GM19324 (cell line): ENCODE measurements around the gene SLC25A5.
"Not testable (repeated sequence)": the region's sequence is repeated elsewhere in the genome, so short reads cannot be mapped to it uniquely, and the experiment has no call there.

ENCODE experiments used
- ATAC-seq: cut with Tn5 transposase; IDR thresholded peaks from one replicate; pipeline ENCODE4 v1.9.1; 2021; ENCODE audit warnings: mild to moderate bottlenecking, moderate library complexity; ENCODE audit not compliant: unreplicated experiment, low FRiP score

SLC25A5 gene

GRCh38 chrX:119475389-119476101, 7.3 kb downstream of the SLC25A5 start:
- ATAC-seq = no peak

DNA sequence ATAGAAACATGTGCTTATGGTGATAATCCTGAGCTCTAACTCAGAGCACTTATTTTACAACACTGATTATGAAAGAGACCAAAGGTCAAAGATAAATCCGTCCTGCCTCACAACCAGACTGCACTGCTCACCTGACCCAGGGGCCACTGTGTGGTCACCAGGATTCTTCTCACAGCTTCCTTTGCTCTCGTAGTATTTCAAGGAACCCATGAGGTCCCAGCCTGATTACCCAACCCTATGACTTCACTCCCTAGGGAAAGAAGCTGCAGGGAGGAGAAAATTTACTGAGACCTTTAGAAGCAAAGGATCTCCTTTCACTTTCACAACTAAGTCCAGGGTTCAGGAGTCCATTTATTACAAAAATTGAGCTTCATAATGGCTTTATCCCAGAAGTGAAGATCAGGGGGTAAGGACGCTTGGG, 9.6 kb downstream of the SLC25A5 start:
- ATAC-seq = no peak

- no peak for ATAC-seq
These were observed 10.3 kb downstream of the SLC25A5 start for GRCh38 chrX:119478504-119478903.

GRCh38 chrX:119479845-119480244, 11.6 kb downstream of the SLC25A5 start:
- ATAC-seq = no peak

DNA sequence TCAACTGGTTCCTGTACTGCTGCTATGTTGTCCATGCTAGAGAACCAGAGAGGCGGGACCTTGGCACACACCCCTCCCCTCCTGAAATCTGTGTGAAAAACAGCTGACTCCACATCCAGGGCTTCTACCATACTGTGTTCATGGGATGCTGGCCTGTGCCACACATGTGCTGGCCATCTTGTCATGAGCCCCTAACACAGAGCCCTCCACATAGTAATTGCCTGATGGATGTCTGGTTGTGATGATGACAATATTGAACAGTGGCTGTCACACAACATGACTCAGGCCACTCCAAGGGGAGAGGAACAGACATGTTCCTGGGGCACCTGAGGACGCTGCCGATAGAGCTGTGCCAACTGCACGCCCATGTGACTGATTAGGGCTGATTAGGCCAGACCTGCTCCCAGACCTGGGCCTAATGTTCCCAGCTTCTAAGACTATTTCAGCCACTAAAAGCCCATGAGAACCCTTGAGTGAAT, 13.1 kb downstream of the SLC25A5 start:
- ATAC-seq = no peak

- no peak for ATAC-seq
These were observed 13.8 kb downstream of the SLC25A5 start for GRCh38 chrX:119482041-119482440.

DNA sequence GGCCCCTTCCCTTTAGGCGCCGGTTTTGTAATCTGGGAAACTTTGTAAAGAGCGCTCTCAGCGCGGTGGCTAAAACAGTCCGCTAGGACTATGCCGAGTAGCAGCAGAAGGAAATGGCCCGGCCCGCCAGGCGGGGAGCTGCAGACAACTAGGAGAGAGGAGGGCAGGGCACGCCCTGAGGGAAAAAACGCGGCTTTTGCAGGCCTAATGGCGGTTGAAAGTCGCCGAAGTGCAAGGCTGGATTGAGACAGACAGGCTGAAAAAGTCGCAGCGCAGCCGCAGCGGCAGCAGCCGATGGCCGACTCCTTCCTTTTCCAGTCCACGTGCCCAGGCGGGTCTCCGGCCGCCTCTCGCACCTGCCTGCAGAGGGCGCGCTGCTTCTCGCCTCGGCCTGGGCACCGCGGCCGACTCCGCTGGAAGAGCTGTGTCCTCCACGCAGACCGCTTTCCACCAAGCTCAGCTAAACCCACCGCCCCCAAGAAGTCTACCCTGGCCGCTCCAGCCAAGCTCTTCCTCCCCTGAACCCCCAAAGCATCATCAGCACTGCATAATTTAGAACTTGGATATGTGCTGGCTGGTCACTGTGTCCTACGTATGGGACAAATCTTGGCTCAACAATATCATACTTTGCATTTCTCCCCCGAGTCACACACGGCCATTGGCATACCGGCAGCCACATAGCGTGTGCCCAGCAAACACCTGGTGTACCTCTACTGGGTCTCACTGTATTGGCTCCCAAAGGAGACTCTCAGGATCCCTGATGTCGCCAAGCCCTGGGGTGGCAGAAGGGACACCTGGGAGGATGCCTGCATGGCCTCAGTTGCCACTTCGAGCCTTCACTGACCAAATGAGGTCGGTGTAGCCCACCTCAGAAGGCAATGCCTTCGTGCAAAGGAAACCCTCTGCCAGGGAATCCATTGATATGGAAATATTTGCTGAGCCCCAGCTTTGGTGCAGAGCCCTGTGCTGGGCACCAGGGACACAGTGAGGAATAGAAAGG, 14.5 kb downstream of the SLC25A5 start:
- ATAC-seq = peak; percentile 61

- no peak for ATAC-seq
These were observed 18.5 kb downstream of the SLC25A5 start for GRCh38 chrX:119486745-119487144.

DNA sequence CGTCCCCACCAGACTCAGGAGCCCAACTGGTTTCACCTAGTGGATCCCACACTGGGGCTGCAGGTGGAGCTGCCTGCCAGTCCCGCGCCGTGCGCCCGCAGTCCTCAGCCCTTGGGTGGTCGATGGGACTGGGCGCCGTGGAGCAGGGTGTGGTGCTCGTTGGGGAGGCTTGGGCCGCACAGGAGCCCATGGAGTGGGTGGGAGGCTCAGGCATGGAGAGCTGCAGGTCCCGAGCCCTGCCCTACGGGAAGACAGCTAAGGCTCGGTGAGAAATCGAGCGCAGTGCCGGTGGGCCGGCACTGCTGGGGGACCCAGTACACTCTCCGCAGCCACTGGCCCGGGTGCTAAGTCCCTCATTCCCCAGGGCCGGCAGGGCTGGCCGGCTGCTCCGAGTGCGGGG, 19.5 kb downstream of the SLC25A5 start:
- not testable (repeated sequence) for ATAC-seq

- ATAC-seq = no peak
These were observed 20.5 kb downstream of the SLC25A5 start for GRCh38 chrX:119488749-119489148.

GRCh38 chrX:119489212-119490074, 21.2 kb downstream of the SLC25A5 start:
- no peak for ATAC-seq

- no peak for ATAC-seq
These were observed 24.2 kb downstream of the SLC25A5 start for GRCh38 chrX:119492463-119492862.

GRCh38 chrX:119493851-119494495, 25.7 kb downstream of the SLC25A5 start:
- not testable (repeated sequence) for ATAC-seq

DNA sequence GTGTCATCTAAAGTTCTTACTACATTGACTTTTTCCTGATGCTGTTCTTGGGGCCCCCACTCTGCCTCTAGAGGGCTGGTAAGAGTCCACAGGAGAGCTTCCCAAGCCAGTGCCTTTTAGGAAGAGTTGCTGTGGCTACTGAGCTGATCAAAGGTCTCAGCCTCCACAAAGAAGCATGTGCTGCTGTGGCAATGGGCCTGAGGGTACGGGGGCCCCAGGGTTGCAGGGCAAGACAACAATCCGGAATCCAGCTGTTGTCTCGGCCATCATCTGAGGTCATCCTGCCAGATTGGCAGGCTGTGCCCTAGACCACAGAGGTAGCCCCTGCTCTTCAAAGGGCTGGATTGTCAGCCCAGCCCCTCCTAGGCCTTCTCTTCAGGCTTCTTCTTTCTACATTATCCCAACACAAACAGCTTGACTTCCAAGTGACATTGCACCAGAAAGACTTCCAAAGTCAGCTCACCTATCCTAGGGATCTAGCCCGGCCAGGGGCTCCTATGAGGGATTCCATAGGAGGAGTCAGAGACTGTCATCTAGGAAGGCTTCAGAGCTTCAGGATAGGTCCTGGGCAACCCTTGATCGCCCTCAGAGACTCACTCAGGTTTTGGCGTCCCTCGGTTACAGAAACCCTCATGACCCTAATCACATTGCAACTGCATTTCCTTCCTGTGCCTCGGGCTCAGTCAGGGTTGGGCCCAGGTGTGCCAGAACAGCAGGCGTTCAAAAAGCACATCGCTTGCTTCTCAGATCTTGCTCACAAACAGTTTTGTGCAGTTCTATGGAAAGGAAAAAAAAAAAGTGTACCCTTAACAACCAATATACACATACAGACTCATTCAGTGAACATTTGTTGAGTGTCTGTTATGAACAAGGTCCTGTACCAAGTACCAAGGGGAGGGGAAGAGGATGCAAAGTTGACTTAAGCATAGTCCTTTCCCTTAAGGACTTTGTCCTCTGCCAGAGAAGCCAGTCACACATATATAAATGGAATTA, 27.8 kb downstream of the SLC25A5 start:
- no peak for ATAC-seq

DNA sequence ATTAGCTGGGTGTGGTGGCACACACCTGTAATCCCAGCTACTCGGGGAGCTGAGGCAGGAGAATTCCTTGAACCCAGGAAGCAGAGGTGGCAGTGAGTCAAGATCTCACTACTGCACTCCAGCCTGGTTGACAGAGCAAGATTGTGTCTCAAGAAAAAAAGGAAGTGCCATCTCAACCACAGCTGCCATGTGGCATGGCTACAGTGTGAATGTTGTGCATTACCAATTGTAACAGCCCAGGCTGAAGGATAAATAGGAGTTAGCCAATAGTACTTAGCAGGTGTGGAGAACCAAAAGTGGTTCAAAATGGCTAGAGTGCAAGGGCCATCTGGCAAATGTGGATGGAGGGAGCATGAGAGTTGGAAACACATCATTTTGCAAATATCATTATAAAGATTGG, 28.9 kb downstream of the SLC25A5 start:
- no peak for ATAC-seq

GRCh38 chrX:119500061-119500800, 32.0 kb downstream of the SLC25A5 start:
- no peak for ATAC-seq

GRCh38 chrX:119501511-119502148, 33.4 kb downstream of the SLC25A5 start:
- ATAC-seq = no peak
